ENCODE results near the gene SPG7.

- TF ChIP-seq, protein P1, sequence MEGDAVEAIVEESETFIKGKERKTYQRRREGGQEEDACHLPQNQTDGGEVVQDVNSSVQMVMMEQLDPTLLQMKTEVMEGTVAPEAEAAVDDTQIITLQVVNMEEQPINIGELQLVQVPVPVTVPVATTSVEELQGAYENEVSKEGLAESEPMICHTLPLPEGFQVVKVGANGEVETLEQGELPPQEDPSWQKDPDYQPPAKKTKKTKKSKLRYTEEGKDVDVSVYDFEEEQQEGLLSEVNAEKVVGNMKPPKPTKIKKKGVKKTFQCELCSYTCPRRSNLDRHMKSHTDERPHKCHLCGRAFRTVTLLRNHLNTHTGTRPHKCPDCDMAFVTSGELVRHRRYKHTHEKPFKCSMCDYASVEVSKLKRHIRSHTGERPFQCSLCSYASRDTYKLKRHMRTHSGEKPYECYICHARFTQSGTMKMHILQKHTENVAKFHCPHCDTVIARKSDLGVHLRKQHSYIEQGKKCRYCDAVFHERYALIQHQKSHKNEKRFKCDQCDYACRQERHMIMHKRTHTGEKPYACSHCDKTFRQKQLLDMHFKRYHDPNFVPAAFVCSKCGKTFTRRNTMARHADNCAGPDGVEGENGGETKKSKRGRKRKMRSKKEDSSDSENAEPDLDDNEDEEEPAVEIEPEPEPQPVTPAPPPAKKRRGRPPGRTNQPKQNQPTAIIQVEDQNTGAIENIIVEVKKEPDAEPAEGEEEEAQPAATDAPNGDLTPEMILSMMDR (IDR thresholded peaks at IDR 0.05), result no peak
- TF ChIP-seq POLR2A (IDR thresholded peaks at IDR 0.05), result no peak
Observed at GRCh38 chr16:89544113-89544512, 35.9 kb downstream of the SPG7 start.
